Mesenchymal stem cell (in vitro differentiated cells and primary cell): Measurements from ENCODE around the gene PDPR.
A peak's percentile ranks its signal among the peaks of the same experiment; 100 is the strongest.
"Not testable (repeated sequence)": the region's sequence is repeated elsewhere in the genome, so short reads cannot be mapped to it uniquely, and the experiment has no call there.

Experiments used
- DNase-seq: peaks from one replicate; pipeline ENCODE4 v3.0.0-alpha.2; 2013
- H2AFZ ChIP-seq: one replicate; pipeline ENCODE4 v1.6.1; 2013; ENCODE audit warnings: low read depth, mild to moderate bottlenecking, control low read depth, inconsistent platforms, low read length, moderate library complexity
- H2AK5ac ChIP-seq: 2 replicates; pipeline ENCODE4 v1.6.1; 2013; ENCODE audit warnings: low read length, moderate library complexity, mild to moderate bottlenecking, inconsistent platforms; ENCODE audit not compliant: severe bottlenecking
- H2BK120ac ChIP-seq: one replicate; pipeline ENCODE4 v1.6.1; 2013; ENCODE audit warnings: low read depth, mild to moderate bottlenecking, inconsistent platforms, low read length, moderate library complexity
- H2BK12ac ChIP-seq, 2 experiments: one replicate each; pipeline ENCODE4 v1.6.1; 2013; ENCODE audit warnings: inconsistent platforms in 2 of 2, low read length in 2 of 2, mild to moderate bottlenecking in 2 of 2, moderate library complexity in 2 of 2, control low read depth in 1 of 2
- H2BK15ac ChIP-seq: one replicate; pipeline ENCODE4 v1.6.1; 2013; ENCODE audit warnings: mild to moderate bottlenecking, low read depth, inconsistent platforms; ENCODE audit not compliant: poor library complexity, severe bottlenecking
- H2BK5ac ChIP-seq: 2 replicates; pipeline ENCODE4 v1.6.1; 2013; ENCODE audit warnings: low read depth, mild to moderate bottlenecking, low read length, control low read depth, inconsistent platforms; ENCODE audit not compliant: poor library complexity, severe bottlenecking
- H3K14ac ChIP-seq, 2 experiments: one replicate each; pipeline ENCODE4 v1.6.1; 2013; ENCODE audit warnings: inconsistent platforms in 2 of 2, low read length in 2 of 2, control low read depth in 1 of 2, mild to moderate bottlenecking in 1 of 2, moderate library complexity in 1 of 2
- H3K18ac ChIP-seq, 2 experiments: one replicate each; pipeline ENCODE4 v1.6.1; 2013; ENCODE audit warnings: inconsistent platforms in 2 of 2, low read length in 2 of 2, control low read depth in 1 of 2, low read depth in 1 of 2, mild to moderate bottlenecking in 1 of 2
- H3K23ac ChIP-seq, 2 experiments: one replicate each; pipeline ENCODE4 v1.6.1; 2013; ENCODE audit warnings: inconsistent platforms in 2 of 2, low read length in 2 of 2, mild to moderate bottlenecking in 2 of 2, moderate library complexity in 2 of 2, control low read depth in 1 of 2
- H3K27ac ChIP-seq: 2 replicates; pipeline ENCODE4 v1.5.1; 2013; ENCODE audit warnings: mild to moderate bottlenecking, moderate library complexity, low read length, control low read depth, inconsistent platforms; ENCODE audit not compliant: poor library complexity, severe bottlenecking
- H3K27me3 ChIP-seq, 2 experiments: 2 replicates each; pipeline versions ENCODE4 v1.6.1 to v1.7.0; 2013; ENCODE audit warnings: low read length in 2 of 2, mild to moderate bottlenecking in 2 of 2, moderate library complexity in 2 of 2, control low read depth in 1 of 2, inconsistent platforms in 1 of 2; ENCODE audit not compliant: control insufficient read depth in 1 of 2, insufficient read depth in 1 of 2
- H3K36me3 ChIP-seq, 2 experiments: 2 replicates each; pipeline versions ENCODE4 v1.6.1 to v1.7.0; 2013; ENCODE audit warnings: low read length in 2 of 2, control low read depth in 1 of 2, inconsistent platforms in 1 of 2, low read depth in 1 of 2, mild to moderate bottlenecking in 1 of 2; ENCODE audit not compliant: insufficient read depth in 2 of 2, control insufficient read depth in 1 of 2
- H3K4ac ChIP-seq, 2 experiments: one replicate each; pipeline ENCODE4 v1.6.1; 2013; ENCODE audit warnings: inconsistent platforms in 2 of 2, low read length in 2 of 2, mild to moderate bottlenecking in 2 of 2, moderate library complexity in 2 of 2, control low read depth in 1 of 2, low read depth in 1 of 2
- H3K4me1 ChIP-seq: 2 replicates; pipeline ENCODE4 v1.6.1; 2013; ENCODE audit warnings: low read depth, low read length, control low read depth; ENCODE audit not compliant: control insufficient read depth, insufficient read depth
- H3K4me2 ChIP-seq: 2 replicates; pipeline ENCODE4 v1.6.1; 2013; ENCODE audit warnings: low read length, mild to moderate bottlenecking, inconsistent platforms; ENCODE audit not compliant: poor library complexity, severe bottlenecking
- H3K4me3 ChIP-seq, 2 experiments: 2 replicates each; pipeline versions ENCODE4 v1.5.1 to v1.7.0; 2013; ENCODE audit warnings: low read length in 2 of 2, mild to moderate bottlenecking in 2 of 2, control low read depth in 1 of 2, low read depth in 1 of 2; ENCODE audit not compliant: insufficient read depth in 1 of 2
- H3K79me1 ChIP-seq: replicated peaks from 2 replicates; pipeline ENCODE4 v1.6.1; 2013; ENCODE audit warnings: mild to moderate bottlenecking, control low read depth, low read length, inconsistent platforms; ENCODE audit not compliant: poor library complexity, severe bottlenecking
- H3K9ac ChIP-seq: 2 replicates; pipeline ENCODE4 v1.7.0; 2013; ENCODE audit warnings: mild to moderate bottlenecking, low read length, moderate library complexity
- H3K9me3 ChIP-seq: 2 replicates; pipeline ENCODE4 v1.7.0; 2013; ENCODE audit warnings: mild to moderate bottlenecking, low read length; ENCODE audit not compliant: control insufficient read depth
- H4K8ac ChIP-seq: one replicate; pipeline ENCODE4 v1.6.1; 2013; ENCODE audit warnings: inconsistent platforms, mild to moderate bottlenecking, low read length, moderate library complexity
- H4K91ac ChIP-seq: one replicate; pipeline ENCODE4 v1.6.1; 2013; ENCODE audit warnings: mild to moderate bottlenecking, low read length, inconsistent platforms
- WGBS: methylation state at CpG from one replicate; pipeline ENCODE4 v1.1.7; 2013; ENCODE audit warnings: mixed read lengths; 5-methylcytosine and 5-hydroxymethylcytosine counted together

Gene PDPR

GRCh38 chr16:70162041-70162451, 47.9 kb downstream of the PDPR start:
- Histone ChIP-seq H3K4me2 (no peak overlapping the region), H3K79me1 (no peaks in the 10 kb centered on the region), H2BK120ac (no peak overlapping the region), H3K4me3 (peak overlapping the region in 1 of 2 experiments; percentile 6), H3K4me1 (peaks cover 5% of the 10 kb centered on the region), H3K9me3 (no peaks in the 10 kb centered on the region), H3K18ac (peak overlapping the region in 1 of 2 experiments; percentile 37), H2BK12ac (no peak overlapping the region), H3K27me3 (no peaks in the 10 kb centered on the region), H3K14ac (no peak overlapping the region), H4K8ac (no peak overlapping the region), H3K36me3 (peaks cover 34 to 52% of the 10 kb centered on the region in 2 experiments), H2BK15ac (no peak overlapping the region), H3K4ac (peak overlapping the region in 1 of 2 experiments; percentile 61), H3K23ac (no peak overlapping the region), H3K27ac (no peak overlapping the region), H4K91ac (peak overlapping the region; percentile 40), H2BK5ac (no peak overlapping the region), H2AFZ (no peak overlapping the region), H2AK5ac (no peak overlapping the region), H3K9ac (peak overlapping the region; percentile 29)
- 39% methylated on average over 7 of the region's 7 CpGs for WGBS
- peak; percentile 84 for DNase-seq

- Histone ChIP-seq H2AK5ac (no peak overlapping the region), H2AFZ (no peak overlapping the region), H3K4me3 (no peak overlapping the region), H3K79me1 (no peaks in the 10 kb centered on the region), H3K4me2 (no peak overlapping the region), H3K9ac (no peak overlapping the region), H3K27ac (no peak overlapping the region), H3K27me3 (no peaks in the 10 kb centered on the region), H3K4ac (peak overlapping the region in 1 of 2 experiments; percentile 76), H3K23ac (no peak overlapping the region), H3K36me3 (peaks cover 21 to 37% of the 10 kb centered on the region in 2 experiments), H3K18ac (no peak overlapping the region), H2BK5ac (no peak overlapping the region), H4K8ac (no peak overlapping the region), H2BK15ac (no peak overlapping the region), H3K4me1 (peaks cover 5% of the 10 kb centered on the region), H3K14ac (no peak overlapping the region), H2BK120ac (no peak overlapping the region), H3K9me3 (no peaks in the 10 kb centered on the region), H4K91ac (no peak overlapping the region), H2BK12ac (peak overlapping the region in 1 of 2 experiments; percentile 37)
- no peak for DNase-seq
- WGBS, result 92% methylated on average over 9 of the region's 10 CpGs
Observed at GRCh38 chr16:70163596-70163995, 49.5 kb downstream of the PDPR start.

- not testable (repeated sequence) for H3K23ac ChIP-seq, H3K4me2 ChIP-seq, DNase-seq, H2BK15ac ChIP-seq, H3K14ac ChIP-seq, H4K91ac ChIP-seq, H3K9ac ChIP-seq, H2AK5ac ChIP-seq, H3K9me3 ChIP-seq, H2BK120ac ChIP-seq, H2AFZ ChIP-seq, H3K79me1 ChIP-seq, H3K4me1 ChIP-seq, H3K27me3 ChIP-seq, H4K8ac ChIP-seq, H3K36me3 ChIP-seq, H3K27ac ChIP-seq, H2BK12ac ChIP-seq, H2BK5ac ChIP-seq, H3K18ac ChIP-seq, H3K4me3 ChIP-seq, H3K4ac ChIP-seq
- no CpG with 5 or more reads among the region's 10 CpGs for WGBS
Observed at GRCh38 chr16:70166688-70167087, 52.6 kb downstream of the PDPR start.

DNA sequence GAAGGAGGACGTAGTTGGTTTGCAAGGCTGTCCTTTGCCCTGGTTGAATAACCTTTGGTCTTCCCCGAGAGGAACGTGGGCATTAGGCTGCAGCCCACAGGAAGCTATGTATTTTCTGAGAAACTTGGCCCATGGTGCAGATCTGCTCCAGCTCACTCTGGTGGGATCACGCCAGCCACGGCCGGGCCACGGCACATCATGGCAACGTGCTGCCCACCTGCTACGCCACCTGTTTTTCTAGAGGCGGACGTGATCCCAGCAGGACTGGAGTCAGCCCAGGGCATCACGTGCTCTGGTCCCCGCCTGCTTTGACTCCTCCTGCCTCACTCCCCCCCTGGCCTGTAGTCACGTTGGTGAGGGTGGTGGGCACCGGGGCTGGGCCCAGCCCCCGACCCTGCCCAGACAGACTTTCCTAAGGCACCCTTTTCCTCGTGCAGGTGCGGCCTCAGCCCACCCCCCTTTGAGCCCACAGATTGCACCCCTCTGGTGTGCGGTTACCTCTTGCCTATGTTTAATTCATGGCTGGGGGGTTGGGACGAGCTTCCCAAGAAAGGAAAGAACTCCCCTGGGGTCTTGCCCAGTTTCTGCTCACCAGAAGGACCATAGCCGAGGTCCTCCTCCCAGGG, 59.2 kb downstream of the PDPR start, which contains the start of gene CLEC18C:
Gene CLEC18C, plus strand, starts transcription at position 576 of the 626 bp plus-strand sequence. CDS start 492 bp downstream, outside the sequence.
- H3K9me3 ChIP-seq, H3K4ac ChIP-seq, H4K8ac ChIP-seq, H3K9ac ChIP-seq, H4K91ac ChIP-seq, H3K27me3 ChIP-seq, DNase-seq, H2AFZ ChIP-seq, H3K4me1 ChIP-seq, H3K23ac ChIP-seq, H3K4me3 ChIP-seq, H3K27ac ChIP-seq, H2AK5ac ChIP-seq, H2BK12ac ChIP-seq, H3K79me1 ChIP-seq, H3K18ac ChIP-seq, H3K36me3 ChIP-seq, H3K14ac ChIP-seq, H2BK120ac ChIP-seq, H2BK5ac ChIP-seq, H3K4me2 ChIP-seq, H2BK15ac ChIP-seq: not testable (repeated sequence)
- WGBS, result 89% methylated on average over 5 of the region's 21 CpGs
